Stimulated activated CD4-positive, alpha-beta T cell treated with anti-CD3 and anti-CD28 coated beads, Interleukin-4, amount 100 ng/mL, for 48 hours (primary cell): ENCODE data around the gene DNAJC13.
A peak's percentile ranks its signal among the peaks of the same experiment; 100 is the strongest.
"Not testable (repeated sequence)": the region's sequence is repeated elsewhere in the genome, so short reads cannot be mapped to it uniquely, and the experiment has no call there.

Source experiments
- DNase-seq, 2 donors: peaks; one replicate each; pipeline ENCODE4 v3.0.0-alpha.2; 2020; ENCODE audit warnings: low read depth in 2 of 2

The DNAJC13 gene, protein sequence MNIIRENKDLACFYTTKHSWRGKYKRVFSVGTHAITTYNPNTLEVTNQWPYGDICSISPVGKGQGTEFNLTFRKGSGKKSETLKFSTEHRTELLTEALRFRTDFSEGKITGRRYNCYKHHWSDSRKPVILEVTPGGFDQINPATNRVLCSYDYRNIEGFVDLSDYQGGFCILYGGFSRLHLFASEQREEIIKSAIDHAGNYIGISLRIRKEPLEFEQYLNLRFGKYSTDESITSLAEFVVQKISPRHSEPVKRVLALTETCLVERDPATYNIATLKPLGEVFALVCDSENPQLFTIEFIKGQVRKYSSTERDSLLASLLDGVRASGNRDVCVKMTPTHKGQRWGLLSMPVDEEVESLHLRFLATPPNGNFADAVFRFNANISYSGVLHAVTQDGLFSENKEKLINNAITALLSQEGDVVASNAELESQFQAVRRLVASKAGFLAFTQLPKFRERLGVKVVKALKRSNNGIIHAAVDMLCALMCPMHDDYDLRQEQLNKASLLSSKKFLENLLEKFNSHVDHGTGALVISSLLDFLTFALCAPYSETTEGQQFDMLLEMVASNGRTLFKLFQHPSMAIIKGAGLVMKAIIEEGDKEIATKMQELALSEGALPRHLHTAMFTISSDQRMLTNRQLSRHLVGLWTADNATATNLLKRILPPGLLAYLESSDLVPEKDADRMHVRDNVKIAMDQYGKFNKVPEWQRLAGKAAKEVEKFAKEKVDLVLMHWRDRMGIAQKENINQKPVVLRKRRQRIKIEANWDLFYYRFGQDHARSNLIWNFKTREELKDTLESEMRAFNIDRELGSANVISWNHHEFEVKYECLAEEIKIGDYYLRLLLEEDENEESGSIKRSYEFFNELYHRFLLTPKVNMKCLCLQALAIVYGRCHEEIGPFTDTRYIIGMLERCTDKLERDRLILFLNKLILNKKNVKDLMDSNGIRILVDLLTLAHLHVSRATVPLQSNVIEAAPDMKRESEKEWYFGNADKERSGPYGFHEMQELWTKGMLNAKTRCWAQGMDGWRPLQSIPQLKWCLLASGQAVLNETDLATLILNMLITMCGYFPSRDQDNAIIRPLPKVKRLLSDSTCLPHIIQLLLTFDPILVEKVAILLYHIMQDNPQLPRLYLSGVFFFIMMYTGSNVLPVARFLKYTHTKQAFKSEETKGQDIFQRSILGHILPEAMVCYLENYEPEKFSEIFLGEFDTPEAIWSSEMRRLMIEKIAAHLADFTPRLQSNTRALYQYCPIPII (N-terminal part only)

DNA sequence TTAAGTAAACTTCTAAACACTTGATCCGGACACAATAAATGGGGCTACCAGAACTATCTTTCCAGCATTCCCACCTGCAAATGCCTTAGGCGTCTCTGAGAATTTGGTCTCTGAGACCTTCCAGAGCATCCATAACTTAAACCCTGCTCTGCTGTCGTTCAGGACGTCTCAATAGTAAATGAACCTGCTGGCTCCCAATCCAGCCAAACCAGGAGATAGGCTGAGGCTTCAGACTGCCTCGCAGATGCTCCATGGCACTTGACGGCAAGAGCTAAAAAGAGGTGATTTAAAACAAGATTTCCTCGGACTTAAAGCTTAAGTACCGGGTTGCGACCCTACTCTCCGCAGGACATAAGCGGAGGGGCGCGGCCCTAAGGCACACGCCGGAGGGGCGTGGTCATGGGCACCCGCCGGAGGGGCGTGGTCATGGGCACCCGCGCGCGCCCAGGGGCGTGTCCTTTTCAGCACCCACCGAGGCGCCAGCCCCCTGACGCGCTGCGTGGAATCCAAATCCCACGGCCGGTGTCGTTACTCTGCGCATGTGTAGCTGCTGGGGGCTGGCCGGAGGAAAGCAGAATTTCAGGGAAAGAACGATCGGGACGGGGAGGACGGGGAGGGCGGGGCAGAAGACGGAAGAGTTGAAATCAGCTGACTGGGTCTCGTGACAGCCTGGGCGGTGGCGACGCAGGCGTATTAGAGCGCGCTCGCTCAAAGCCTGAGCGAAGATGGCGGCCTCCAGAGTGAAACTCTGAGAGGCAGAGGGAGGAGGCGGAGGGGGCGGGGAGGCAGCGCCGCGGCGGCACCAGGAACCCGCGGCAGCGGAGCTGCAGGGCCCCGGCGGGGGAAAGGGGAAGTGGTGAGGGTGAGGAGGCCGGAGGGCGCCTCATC lies at the start of gene DNAJC13:
TSS of gene DNAJC13 (plus strand) at position 696 of the 888 bp plus-strand sequence. CDS start 17,049 bp downstream, outside the sequence.
- peak; percentile 83 to 90 for DNase-seq

DNA sequence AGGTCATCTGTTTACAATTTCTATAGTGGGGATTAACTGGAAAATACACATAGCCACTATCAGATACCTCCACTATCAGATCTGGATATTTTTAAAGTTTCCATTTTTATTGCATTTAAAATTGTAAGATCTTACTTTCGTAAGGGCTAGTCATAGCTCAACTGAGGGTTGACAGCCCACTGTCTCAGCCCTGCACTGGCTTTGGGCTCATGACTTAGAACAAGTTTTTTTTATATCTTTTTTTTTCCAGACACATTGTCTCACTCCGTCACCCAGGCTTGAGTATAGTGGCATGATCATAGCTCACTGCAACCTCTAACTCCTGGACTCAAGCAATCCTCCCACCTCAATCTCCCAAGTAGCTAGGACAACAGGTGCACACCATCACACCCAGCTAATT lies 48.8 kb upstream of the DNAJC13 start:
- DNase-seq: no peak

DNA sequence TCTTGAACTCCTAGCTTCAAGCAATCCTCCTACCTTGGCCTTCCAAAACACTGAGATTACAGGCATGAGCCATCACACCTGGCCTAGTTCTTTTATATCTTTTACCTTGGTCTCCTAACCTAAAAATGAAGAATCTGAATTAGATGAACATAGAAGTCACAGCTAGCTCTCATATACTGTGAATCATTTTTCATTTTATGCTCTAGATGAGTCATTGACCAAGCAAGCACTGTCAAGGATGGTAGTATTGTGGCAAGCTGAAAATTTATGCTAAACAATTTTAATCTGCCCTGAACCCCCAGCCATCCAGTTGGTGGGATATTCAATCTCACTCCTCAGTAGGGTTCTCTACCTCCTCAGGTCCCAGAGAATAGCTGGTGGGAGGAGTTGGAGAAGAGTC lies 48.3 kb upstream of the DNAJC13 start:
- DNase-seq: no peak

DNA sequence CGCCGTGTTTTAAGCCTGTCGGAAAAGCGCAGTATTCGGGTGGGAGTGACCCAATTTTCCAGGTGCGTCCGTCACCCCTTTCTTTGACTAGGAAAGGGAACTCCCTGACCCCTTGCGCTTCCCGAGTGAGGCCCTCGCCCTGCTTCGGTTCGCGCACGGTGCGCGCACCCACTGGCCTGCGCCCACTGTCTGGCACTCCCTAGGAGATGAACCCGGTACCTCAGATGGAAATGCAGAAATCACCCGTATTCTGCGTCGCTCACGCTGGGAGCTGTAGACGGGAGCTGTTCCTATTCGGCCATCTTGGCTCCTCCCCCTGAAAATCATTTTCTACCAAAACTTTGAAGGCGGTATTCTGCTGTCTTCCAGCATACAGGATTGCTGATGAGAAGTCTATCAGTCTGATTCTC lies 40.4 kb upstream of the DNAJC13 start:
- DNase-seq: not testable (repeated sequence)

DNA sequence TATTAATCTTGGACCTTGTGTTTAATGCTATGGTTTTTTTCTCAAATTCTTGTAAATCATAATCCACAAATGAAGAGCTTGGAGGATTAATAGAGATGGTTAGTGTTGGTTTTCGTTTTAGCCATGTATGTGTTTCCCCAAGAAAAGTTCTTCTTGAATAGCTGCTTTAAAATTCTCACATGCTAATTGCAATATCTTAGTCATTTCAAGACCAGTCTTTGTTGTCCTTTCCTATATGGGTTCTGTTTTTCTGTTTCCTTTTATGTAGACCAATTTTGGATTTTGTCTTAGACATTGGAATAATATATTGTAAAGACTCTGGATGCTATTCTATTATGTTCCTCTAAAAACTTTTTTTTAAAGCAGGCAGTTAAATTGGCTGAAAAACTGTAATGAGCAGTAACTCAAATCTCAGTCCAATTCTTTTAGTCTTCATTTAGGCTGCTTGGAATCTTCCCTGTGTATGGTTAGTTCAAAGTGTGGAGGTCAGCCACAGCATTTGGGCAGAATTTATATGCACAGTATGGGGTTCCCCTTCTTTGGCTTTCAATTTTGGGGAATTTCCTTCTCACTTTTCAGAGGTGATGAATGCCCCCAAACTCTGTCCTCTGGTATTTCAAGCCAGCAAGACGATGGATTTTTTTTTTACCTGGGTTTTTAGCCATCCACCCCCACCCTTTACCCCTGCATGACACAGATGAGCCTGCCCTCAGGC lies 39.1 kb upstream of the DNAJC13 start:
- no peak for DNase-seq

DNA sequence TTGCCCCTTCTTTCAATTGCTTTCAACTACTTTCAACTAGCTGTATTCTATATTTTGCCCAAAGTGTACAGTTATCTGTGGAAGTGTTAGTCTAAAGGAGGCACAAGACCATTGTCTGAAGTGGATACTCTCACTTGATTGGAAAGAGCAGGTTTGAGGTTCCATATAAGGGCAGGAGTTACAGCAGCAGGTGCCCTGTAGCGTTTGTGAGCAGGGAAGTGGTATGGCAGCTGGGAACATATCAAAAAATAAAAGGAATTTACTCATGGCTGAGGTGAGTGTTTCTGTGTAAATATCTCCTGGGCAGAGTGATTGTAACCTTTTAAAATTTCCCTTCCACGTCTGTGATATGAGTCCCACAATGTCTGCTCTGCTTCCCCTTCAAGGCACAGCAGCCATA lies 38.5 kb upstream of the DNAJC13 start:
- no peak for DNase-seq

DNA sequence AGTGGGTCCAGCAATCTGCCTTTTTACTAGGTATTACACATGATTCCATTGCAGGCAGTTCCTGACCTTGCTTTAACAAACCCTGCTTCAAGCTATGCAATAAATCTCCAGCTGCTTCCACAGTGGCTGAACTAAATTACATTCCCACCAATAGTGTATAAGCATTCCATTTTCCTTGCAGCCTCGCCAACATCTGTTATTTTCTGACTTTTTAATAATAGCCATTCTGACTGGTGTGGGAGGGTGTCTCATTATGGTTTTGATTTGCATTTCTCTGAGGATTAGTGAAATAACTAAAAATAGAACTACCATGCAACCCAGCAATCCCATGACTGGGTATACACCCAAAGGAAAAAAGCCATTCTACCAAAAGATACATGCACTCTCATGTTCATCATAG lies 36.4 kb upstream of the DNAJC13 start:
- DNase-seq: no peak

DNA sequence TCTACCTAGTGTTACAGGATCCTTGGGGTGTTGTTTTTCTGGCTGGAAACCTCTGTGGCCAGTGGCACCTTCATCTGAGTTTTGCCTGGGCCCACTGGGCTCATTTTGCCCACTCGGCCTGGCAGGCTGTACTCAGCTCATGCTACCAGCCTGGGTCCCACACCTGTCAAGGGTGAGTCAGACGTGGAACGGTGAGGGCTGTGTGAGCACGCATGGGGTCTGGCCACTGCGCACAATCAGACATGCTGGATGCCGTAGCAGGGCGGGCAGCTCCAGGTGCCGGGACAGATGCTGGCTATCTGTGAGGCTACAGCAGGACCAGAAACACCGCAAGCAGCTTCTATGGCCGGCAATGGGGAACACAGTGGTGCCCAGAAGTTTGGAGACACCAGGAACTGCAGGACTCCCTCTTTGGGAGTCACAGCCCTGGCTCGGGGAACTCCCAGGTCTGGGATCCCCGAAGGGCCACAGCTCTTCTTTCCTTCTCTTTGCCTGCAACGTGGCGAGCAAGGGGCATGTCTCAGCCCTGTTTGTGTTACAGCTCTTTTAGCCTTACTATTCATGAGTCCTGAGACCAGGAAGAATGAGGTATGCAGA lies 35.9 kb upstream of the DNAJC13 start:
- no peak for DNase-seq

DNA sequence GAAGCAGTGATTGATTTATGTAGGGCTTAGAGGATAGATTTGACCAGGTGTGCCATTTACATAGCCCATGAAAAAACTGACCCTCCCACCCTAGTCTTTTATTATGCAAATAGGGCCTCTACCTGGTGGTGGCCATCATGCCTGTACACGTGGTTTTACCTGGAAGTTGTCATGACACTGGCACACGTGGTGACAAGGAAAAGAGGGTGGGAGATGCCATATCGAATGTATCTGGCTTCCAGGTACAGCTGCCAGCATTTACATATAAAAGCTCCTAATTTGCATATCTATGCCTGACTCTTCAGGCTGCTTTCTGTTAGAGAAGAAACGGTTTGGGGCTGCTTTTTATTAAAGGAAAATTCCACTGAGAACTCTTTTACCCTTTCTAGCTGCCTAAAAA lies 35.0 kb upstream of the DNAJC13 start:
- no peak for DNase-seq

DNA sequence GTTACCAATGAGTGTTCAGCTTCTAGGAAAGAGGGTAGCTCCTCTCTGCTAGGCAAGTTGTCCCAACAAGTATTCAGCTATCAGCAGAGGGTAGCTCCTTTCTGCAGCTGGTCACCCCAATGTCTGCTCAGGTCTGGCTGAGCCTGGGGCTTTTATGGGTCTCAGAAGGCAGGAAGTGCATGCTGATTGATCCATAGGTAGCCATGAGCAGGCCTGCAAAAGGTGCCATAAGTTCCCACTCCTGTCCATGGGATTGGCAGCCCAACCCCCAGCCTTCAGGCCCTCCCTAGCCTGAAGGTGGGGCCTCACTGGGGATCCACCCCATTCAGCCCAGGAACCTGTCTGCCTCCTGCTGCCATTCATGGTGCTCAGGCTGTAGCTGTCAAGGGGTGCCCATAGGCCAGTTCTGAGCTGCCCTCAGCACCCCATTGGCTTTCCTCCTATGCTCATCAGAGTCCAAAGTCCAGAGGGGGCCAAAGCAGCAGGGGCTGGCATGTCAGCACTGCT lies 34.6 kb upstream of the DNAJC13 start:
- no peak for DNase-seq

DNA sequence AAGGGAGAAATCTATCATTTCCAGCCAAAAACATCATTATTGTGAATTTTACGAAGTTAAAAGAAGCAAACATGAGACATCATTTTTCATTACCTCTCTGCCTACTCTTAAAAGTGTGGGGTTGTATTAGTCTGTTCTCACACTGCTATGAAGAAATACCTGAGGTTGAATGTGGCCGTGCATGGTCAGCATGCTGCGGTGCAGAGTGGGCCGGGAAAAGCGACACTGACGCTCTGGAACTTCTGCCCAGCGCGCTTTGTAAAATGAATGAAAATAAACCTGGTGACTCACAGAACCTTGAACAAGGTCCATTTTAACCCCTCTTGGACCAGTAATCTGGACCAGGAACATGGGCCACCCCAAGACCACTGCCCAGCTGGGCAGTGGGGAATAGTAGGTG lies 31.0 kb upstream of the DNAJC13 start:
- DNase-seq: no peak

DNA sequence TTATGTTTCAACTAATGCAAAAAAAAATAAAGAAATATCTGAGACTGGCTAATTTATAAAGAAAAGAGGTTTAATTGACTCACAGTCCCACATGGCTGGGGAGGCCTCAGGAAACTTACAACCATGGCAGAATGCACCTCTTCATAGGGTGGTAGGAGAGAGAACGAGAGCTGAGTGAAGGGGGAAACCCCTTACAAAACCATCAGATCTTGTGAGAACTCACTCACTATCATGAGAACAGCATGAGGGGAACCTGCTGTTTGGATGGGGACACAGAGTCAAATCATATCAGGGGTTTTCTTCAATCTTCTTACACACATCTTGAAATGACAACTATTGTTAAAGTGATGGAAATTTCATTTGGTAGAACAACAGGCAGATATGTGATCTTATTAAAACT lies 24.6 kb upstream of the DNAJC13 start:
- DNase-seq: not testable (repeated sequence)

DNA sequence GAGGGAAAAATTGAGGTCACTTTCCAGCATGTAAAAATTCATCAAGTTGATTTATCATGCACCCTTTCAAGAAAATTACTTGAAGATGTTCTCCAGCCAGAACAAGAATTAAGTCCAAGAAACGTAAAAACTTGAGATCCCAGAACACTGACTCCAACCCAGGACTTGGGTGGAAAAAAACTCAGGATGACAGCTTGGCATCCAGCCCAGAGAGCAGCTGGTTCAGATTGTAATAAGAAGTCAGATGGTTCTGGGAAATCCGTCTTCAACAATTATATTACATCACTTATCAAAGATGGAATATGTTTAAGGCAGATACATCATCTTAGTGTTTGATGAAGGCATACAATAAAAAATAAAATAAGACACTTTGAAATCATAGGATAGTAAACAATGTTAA lies 23.0 kb upstream of the DNAJC13 start:
- DNase-seq: no peak

DNA sequence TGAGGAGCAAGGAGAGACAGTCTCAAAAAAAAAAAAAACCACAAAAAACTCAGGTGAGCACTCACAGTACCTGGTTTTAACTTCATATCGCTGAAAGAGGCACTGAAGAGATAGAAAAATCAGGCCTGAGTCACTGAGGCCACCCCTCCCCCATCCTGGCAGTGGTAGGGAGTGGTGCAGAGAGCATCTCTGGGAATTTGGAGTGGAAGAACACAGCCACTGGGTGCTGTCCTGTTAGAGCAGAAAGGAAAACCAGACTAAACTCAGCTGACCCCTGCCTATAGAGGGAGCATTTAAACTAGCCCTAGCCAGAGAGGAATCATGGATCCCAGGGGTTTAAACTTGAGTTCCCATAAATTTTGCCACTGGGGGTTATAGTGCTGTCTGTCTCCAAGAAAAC lies 22.2 kb upstream of the DNAJC13 start:
- no peak for DNase-seq

DNA sequence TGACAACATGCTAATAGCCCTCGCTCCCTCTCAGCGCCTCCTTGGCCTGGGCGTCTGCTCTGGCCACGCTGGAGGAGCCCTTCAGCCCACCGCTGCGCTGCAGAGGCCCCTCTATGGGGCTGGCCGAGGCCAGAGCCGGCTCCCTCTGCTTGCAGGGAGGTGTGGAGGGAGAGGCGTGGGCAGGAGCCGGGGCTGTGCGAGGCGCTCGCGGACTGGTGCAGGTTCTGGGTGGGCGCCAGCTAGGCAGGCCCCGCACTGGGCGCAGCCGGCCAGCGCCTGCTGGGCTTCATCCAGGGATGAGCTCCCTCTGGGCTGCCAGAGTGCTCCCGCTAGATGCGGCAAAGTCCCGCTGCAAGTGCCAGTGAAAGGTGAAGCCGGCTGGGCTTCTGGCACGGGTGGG lies 21.0 kb upstream of the DNAJC13 start:
- DNase-seq: no peak

DNA sequence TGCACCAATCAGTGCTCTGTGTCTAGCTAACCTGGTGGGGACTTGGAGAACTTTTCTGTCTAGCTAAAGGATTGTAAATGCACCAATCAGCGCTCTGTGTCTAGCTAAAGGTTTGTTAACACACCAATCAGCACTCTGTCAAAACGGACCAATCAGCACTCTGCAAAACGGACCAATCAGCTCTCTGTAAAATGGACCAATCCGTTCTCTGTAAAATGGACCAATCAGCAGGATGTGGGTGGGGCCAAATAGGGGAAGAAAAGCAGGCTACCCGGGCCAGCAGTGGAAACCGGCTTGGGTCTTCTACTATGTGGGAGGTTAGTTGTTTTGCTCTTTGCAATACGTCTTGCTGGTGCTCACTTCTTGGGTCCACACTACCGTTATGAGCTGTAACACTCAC lies 20.5 kb upstream of the DNAJC13 start:
- not testable (repeated sequence) for DNase-seq

DNA sequence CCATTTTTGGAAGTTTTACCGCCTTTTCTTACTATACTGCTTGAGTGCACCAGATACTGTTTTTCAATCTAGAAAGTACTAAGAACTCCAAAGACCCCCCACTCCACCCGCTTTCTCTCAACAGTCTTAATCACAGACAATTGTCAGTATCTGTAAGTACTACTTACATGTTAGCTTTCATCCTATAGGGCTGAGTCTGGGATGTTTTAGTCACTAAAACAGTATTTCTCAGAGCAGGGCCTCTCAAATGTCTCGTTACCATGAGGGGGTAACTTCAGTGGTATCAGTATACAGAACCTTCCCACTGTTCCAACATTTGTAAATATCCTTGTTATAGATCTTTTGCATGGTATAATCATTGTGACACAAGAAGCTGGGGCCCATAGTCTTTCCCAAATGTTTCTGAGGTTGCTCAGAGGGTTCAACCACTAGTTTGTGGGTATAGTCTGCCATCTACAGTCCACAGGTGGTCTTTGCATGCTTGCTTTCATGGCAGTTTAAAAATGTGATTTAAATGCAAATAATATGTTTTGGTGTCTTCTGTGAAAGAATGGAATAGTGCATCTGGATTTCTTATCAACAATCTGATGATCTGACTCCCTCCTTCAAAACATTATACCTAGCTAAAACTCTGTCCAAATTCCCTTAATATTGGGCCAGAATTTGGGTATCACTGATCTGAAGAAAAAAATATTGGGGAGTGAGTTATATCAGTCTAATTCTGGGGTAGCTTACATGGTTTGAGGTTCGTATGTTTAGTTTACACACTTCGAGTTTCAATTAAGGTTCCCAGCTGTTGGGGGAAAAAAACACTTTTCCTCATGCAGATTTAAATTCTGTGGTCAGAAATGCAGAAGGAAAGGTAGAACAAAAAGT lies 18.0 kb upstream of the DNAJC13 start:
- DNase-seq: peak in 1 of 2 donors; percentile 1

DNA sequence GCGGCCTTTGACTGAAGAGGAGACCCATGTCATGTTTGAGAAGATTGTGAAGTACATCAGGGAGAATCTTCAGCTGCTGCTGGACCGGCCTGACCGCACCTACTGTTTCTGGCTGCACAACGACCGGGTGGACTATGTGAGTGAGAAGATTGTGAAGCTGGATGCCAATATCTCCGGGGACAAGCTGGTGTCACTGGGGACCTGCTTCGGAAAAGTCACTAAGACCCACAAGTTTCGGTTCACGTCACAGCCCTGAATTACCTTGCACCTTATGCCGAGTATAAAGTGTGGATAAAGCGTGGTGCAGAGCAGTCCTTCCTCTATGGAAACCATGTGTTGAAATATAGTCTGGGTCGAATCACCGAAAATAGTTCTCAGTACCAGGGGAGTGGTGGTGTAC lies 16.0 kb upstream of the DNAJC13 start:
- no peak for DNase-seq

DNA sequence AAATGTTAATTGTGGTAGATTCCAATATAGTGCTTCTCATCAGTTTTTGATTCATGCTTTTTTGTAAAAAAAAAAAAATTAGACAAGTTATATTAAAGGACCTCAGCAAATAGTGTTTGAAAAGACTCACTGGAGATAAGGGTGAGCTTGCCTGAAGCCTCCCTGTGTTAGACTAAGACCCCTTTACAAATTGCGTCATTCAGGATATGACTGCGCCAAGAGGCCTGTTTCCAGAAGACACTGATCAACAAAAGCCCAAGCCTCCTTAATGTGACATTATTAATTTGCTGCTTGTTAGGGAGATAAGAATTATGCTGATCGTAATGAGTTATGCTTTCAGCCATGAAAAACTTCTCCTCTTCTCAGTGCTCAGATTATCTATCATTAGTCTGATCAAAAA lies 13.0 kb upstream of the DNAJC13 start:
- no peak for DNase-seq
